Caco-2 (cell line): Measurements from ENCODE around the gene TRPC6. TPM values are rescaled to one million over a fixed set of nuclear protein-coding genes. Genes with fewer than 3 reads are reported as not detected.

Experiments used
- BruUV-seq: library from RNA; stranded (reverse); fragments of 400-500 nt; replicated peaks from 2 replicates; lab custom pipeline; 2021; lab: Mats Ljungman, UMichigan
- CTCF ChIA-PET: fragments of 300-600 bp; sonication (Branson Sonifier 250); formaldehyde crosslinking; loops from one replicate; lab custom pipeline; 2022; ENCODE audit warnings: antibody characterized with exemption; lab: Charles Lee
- POLR2A ChIA-PET: fragments of 300-600 bp; sonication (Branson Sonifier 250); formaldehyde crosslinking; loops from one replicate; lab custom pipeline; 2022; ENCODE audit warnings: antibody characterized with exemption; lab: Charles Lee
- DNase-seq, 2 experiments: peaks; one replicate each; pipeline versions ENCODE4 v3.0.0 to v3.0.0-alpha.2; 2020 to 2022
- H3K27me3 ChIP-seq: replicated peaks from 2 replicates; pipeline ENCODE4 v1.6.0; 2011; ENCODE audit warnings: low read length; ENCODE audit not compliant: control insufficient read depth, insufficient read depth
- H3K36me3 ChIP-seq: 2 replicates; pipeline ENCODE4 v1.5.1; 2011; ENCODE audit warnings: low read length; ENCODE audit not compliant: control insufficient read depth, insufficient read depth
- H3K4me1 ChIP-seq: fragments of 250-450 bp; sonication (Bioruptor Pico); 2 replicates; pipeline ENCODE4 v1.5.1; 2020; ENCODE audit warnings: mild to moderate bottlenecking
- H3K4me3 ChIP-seq: 2 replicates; pipeline ENCODE4 v1.5.1; 2011; ENCODE audit warnings: low read depth, mild to moderate bottlenecking, control low read depth, low read length
- H3K9me3 ChIP-seq: fragments of 250-450 bp; sonication (Bioruptor Pico); 2 replicates; pipeline ENCODE4 v1.5.1; 2020; ENCODE audit warnings: mild to moderate bottlenecking, moderate library complexity
- H3K27ac Mint-ChIP-seq: one replicate; pipeline ENCODE4 v1.8.0; 2022; ENCODE audit warnings: mixed read lengths; ENCODE audit not compliant: unreplicated experiment
- H3K27me3 Mint-ChIP-seq: one replicate; pipeline ENCODE4 v1.8.0; 2022; ENCODE audit warnings: mixed read lengths; ENCODE audit not compliant: insufficient read depth, unreplicated experiment
- H3K36me3 Mint-ChIP-seq: one replicate; pipeline ENCODE4 v1.8.0; 2022; ENCODE audit warnings: mild to moderate bottlenecking, mixed read lengths; ENCODE audit not compliant: insufficient read depth, unreplicated experiment
- H3K4me1 Mint-ChIP-seq: one replicate; pipeline ENCODE4 v1.8.0; 2022; ENCODE audit warnings: low read depth, mixed read lengths; ENCODE audit not compliant: unreplicated experiment
- H3K4me3 Mint-ChIP-seq: one replicate; pipeline ENCODE4 v1.8.0; 2022; ENCODE audit warnings: mild to moderate bottlenecking, moderate library complexity, mixed read lengths; ENCODE audit not compliant: unreplicated experiment
- H3K9me3 Mint-ChIP-seq: one replicate; pipeline ENCODE4 v1.8.0; 2022; ENCODE audit warnings: mixed read lengths; ENCODE audit not compliant: unreplicated experiment
- CTCF ChIP-seq, 2 experiments: fragments of 200-600 bp in 1 of 2; IDR thresholded peaks; 1 replicate in 1 of 2; 2 replicates in 1 of 2; pipeline versions ENCODE4 v1.5.1 to v1.8.0; 2011 to 2022; ENCODE audit warnings: antibody characterized with exemption in 1 of 2, control low read depth in 1 of 2, inconsistent platforms in 1 of 2, low read depth in 1 of 2, low read length in 1 of 2, mild to moderate bottlenecking in 1 of 2, moderate library complexity in 1 of 2; ENCODE audit not compliant: insufficient read depth in 1 of 2, severe bottlenecking in 1 of 2, unreplicated experiment in 1 of 2
- intact Hi-C: fragments of 100-400 bp; cut with micrococcal nuclease; formaldehyde crosslinking; loops from one replicate; pipeline ENCODE4 v1.10.0; 2022; ENCODE audit not compliant: unreplicated experiment
- total RNA-seq: library from RNA; stranded (reverse); gene quantifications from 2 replicates; pipeline ENCODE4 v1.2.3, GENCODE V29; 2022

Gene TRPC6
- total RNA-seq, 1 experiment from 2014 or later: 0.14 TPM

- H3K4me3 ChIP-seq: no peak overlapping the region
- H3K4me1 Mint-ChIP-seq: no peaks in the 10 kb centered on the region
- no peak for TF ChIP-seq CTCF (IDR thresholded peaks at IDR 0.05; ENCODE audit: insufficient read depth in 1 of 2, low read depth in 1 of 2, low read length in 1 of 2, severe bottlenecking in 1 of 2, unreplicated experiment in 1 of 2)
- ChIA-PET CTCF (no interaction called here), POLR2A (no interaction called here)
- no peaks in the 10 kb centered on the region for H3K36me3 Mint-ChIP-seq
- DNase-seq: no peak
- no TSS peak for BruUV-seq
- no peaks in the 10 kb centered on the region for H3K4me1 ChIP-seq
- H3K27me3 ChIP-seq: no peaks in the 10 kb centered on the region; the same call in 1 of the 2 replicates
- no peaks in the 10 kb centered on the region for H3K9me3 Mint-ChIP-seq
- no peak overlapping the region for H3K27ac Mint-ChIP-seq
- no peak overlapping the region for H3K4me3 Mint-ChIP-seq
- H3K36me3 ChIP-seq: no peaks in the 10 kb centered on the region
- intact Hi-C loops: loop anchor here (1.0 kb wide), 1 partner anchor 11 kb away; no protein-coding TSS in a partner anchor
- H3K27me3 Mint-ChIP-seq: no peaks in the 10 kb centered on the region
- H3K9me3 ChIP-seq: no peaks in the 10 kb centered on the region
Observed at GRCh38 chr11:101497291-101497690, 86.5 kb downstream of the TRPC6 start.

DNA sequence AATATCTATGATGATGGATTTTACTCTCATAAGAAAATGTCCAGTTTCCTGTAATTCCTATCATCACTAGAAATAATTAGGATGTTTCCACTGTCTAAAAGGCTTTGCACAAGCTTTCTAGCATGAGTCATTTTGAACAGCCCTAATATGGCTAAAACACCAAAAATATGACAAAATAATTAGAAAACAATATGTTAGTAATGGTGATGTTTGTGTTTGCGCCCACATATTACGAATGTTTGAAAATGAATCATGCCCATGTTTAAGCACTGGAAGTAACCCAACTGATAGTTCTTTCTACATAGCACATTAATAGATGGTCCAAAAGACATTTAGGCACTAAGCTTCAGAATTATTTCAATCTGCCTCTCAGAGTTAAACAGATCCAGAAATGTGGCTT lies 96.0 kb downstream of the TRPC6 start:
- ChIA-PET CTCF (interaction anchor here (0.7 kb wide), 1 partner anchor 9 kb away, joined by 3 read pairs; no protein-coding TSS in a partner anchor), POLR2A (no interaction called here)
- Histone ChIP-seq H3K4me3 (no peak overlapping the region), H3K27me3 (no peaks in the 10 kb centered on the region), H3K9me3 (no peaks in the 10 kb centered on the region), H3K36me3 (no peaks in the 10 kb centered on the region), H3K4me1 (no peaks in the 10 kb centered on the region)
- no peaks in the 10 kb centered on the region for H3K36me3 Mint-ChIP-seq
- H3K9me3 Mint-ChIP-seq: no peaks in the 10 kb centered on the region
- no TSS peak for BruUV-seq
- no peaks in the 10 kb centered on the region for H3K27me3 Mint-ChIP-seq
- no peak for TF ChIP-seq CTCF (IDR thresholded peaks at IDR 0.05; ENCODE audit: insufficient read depth in 1 of 2, low read depth in 1 of 2, low read length in 1 of 2, severe bottlenecking in 1 of 2, unreplicated experiment in 1 of 2)
- DNase-seq: no peak
- H3K4me1 Mint-ChIP-seq: no peaks in the 10 kb centered on the region
- H3K27ac Mint-ChIP-seq: no peak overlapping the region
- no peak overlapping the region for H3K4me3 Mint-ChIP-seq
- intact Hi-C loops: no loop called here

GRCh38 chr11:101482556-101483124 lies 101.2 kb downstream of the TRPC6 start:
- Mint-ChIP-seq H3K9me3 (no peaks in the 10 kb centered on the region), H3K4me1 (peaks cover 11% of the 10 kb centered on the region), H3K36me3 (no peaks in the 10 kb centered on the region), H3K27me3 (no peaks in the 10 kb centered on the region), H3K4me3 (no peak overlapping the region), H3K27ac (no peak overlapping the region)
- no peak for DNase-seq
- Histone ChIP-seq H3K36me3 (no peaks in the 10 kb centered on the region), H3K27me3 (no peaks in the 10 kb centered on the region), H3K4me1 (peaks cover 18% of the 10 kb centered on the region), H3K9me3 (no peaks in the 10 kb centered on the region), H3K4me3 (no peak overlapping the region)
- ChIA-PET CTCF (no interaction called here), POLR2A (no interaction called here)
- intact Hi-C loops: no loop called here
- no peak for TF ChIP-seq CTCF (IDR thresholded peaks at IDR 0.05; ENCODE audit: insufficient read depth in 1 of 2, low read depth in 1 of 2, low read length in 1 of 2, severe bottlenecking in 1 of 2, unreplicated experiment in 1 of 2)
- no TSS peak for BruUV-seq
